ENCODE measurements around the gene CYP3A4. TPM values are rescaled to one million over a fixed set of nuclear protein-coding genes. Genes with fewer than 3 reads are reported as not detected.

CYP3A4 gene
- total and polyA plus RNA-seq, 2 donors from 2014 or later: 0.37 TPM; not detected in 1

DNA sequence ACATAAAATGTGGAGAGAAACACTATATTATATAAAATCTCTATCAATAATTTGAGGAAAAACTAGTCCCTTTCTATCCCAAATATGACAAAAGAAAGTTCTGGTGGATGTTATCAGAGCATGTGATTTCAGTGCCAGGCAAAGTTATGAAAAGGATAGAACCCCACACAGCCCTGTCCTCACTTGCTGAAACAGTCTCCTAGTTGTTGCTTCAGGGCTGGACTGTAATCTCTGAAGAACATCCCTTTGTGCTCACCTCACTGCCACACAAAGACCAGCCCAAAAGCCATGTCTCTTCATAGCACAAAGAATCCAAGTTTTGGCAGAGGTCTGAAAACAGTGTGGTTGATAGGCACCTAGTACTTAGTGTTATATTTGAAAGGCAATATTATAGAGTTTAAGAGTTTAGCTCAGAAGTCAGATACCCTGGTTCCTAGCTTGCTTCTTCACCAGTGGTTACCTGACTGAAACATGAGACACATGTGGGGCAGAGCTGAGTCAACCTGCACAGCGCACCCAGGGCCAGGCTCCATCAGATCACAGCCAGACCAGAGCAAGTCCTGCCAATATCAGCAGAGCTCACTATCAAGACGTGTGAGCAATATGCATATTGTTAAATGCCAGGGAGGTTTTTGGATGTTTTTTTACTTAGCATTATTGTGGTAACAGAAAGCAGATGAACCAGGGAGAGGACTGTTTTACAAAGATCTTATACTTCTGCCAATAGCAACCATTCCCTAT lies 74.0 kb downstream of the CYP3A4 start:
- TF ChIP-seq, protein P1, sequence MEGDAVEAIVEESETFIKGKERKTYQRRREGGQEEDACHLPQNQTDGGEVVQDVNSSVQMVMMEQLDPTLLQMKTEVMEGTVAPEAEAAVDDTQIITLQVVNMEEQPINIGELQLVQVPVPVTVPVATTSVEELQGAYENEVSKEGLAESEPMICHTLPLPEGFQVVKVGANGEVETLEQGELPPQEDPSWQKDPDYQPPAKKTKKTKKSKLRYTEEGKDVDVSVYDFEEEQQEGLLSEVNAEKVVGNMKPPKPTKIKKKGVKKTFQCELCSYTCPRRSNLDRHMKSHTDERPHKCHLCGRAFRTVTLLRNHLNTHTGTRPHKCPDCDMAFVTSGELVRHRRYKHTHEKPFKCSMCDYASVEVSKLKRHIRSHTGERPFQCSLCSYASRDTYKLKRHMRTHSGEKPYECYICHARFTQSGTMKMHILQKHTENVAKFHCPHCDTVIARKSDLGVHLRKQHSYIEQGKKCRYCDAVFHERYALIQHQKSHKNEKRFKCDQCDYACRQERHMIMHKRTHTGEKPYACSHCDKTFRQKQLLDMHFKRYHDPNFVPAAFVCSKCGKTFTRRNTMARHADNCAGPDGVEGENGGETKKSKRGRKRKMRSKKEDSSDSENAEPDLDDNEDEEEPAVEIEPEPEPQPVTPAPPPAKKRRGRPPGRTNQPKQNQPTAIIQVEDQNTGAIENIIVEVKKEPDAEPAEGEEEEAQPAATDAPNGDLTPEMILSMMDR (IDR thresholded peaks at IDR 0.05; ENCODE audit: borderline replicate concordance, extremely low read depth, insufficient read depth): no peak
- intact Hi-C loops (cut with DNase I): no loop called here
- FAIRE-seq (no peak), DNase-seq (no peak)
- Histone ChIP-seq H3K9me3 (ENCODE audit: control insufficient read depth in 2 of 3, insufficient read depth in 1 of 3, low read length in 3 of 3) (peaks cover 0 to 24% (median 4%) of the 10 kb centered on the region in 3 donors), H3K27me3 (ENCODE audit: control insufficient read depth, insufficient read depth, low read length) (no peaks in the 10 kb centered on the region), H3K36me3 (ENCODE audit: control insufficient read depth in 2 of 3, insufficient read depth in 3 of 3, low read length in 3 of 3) (no peaks in the 10 kb centered on the region), H3K4me1 (ENCODE audit: control insufficient read depth in 2 of 3, insufficient read depth in 2 of 3, low read depth in 1 of 3, low read length in 3 of 3) (no peaks in the 10 kb centered on the region), H3K4me3 (ENCODE audit: low read length in 3 of 3) (no peak overlapping the region), H3K9ac (ENCODE audit: low read length in 3 of 3) (no peak overlapping the region), H3K27ac (ENCODE audit: low read depth in 2 of 2, low read length in 2 of 2) (no peak overlapping the region)

DNA sequence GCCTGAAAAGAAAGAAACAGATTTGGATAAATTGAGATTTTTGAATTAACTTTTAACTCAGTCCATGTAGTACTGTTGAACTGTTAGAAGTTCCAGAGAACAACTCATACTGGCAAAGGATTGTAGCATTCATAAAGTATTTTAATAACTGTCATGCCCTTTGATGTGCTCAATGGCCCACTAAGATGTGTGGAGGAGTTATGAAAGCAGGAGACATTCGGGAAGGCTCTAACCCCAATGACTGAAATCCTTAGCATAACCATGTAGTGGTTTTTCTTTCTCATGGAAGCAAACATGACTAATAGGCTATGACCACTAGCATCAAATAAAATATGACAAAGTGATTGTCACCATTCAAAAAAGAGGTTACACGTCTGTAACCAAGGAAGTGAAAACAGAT lies 74.7 kb downstream of the CYP3A4 start:
- H3K4me1 ChIP-seq (ENCODE audit: control insufficient read depth in 2 of 3, insufficient read depth in 2 of 3, low read depth in 1 of 3, low read length in 3 of 3): no peaks in the 10 kb centered on the region
- no peak overlapping the region for H3K27ac ChIP-seq (ENCODE audit: low read depth in 2 of 2, low read length in 2 of 2)
- intact Hi-C loops (cut with DNase I): no loop called here

DNA sequence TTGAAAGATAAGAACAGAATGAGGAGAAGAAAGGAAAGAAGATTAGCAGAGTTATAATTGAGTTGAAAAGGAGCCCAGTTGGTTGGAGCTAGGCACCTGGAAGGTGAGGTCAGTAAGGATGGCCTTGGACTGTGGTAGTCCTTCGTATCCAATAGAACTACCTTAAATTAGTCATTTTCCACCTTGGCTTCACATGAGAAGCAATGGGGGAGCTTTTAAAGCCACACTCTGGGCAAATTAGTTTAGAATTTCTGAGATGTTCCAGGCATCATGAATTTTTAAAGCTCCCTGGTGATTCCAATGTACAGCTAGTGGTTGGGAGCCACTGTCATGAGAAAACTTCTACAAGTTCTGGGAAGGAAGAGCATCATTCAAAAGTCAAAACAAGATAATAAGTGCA lies 76.9 kb downstream of the CYP3A4 start:
- Histone ChIP-seq H3K27me3 (ENCODE audit: control insufficient read depth, insufficient read depth, low read length) (no peaks in the 10 kb centered on the region), H3K9ac (ENCODE audit: low read length in 3 of 3) (no peak overlapping the region), H3K27ac (ENCODE audit: low read depth in 2 of 2, low read length in 2 of 2) (no peak overlapping the region), H3K36me3 (ENCODE audit: control insufficient read depth in 2 of 3, insufficient read depth in 3 of 3, low read length in 3 of 3) (no peaks in the 10 kb centered on the region), H3K4me1 (ENCODE audit: control insufficient read depth in 2 of 3, insufficient read depth in 2 of 3, low read depth in 1 of 3, low read length in 3 of 3) (no peaks in the 10 kb centered on the region), H3K9me3 (ENCODE audit: control insufficient read depth in 2 of 3, insufficient read depth in 1 of 3, low read length in 3 of 3) (peaks cover 0 to 24% (median 4%) of the 10 kb centered on the region in 3 donors), H3K4me3 (ENCODE audit: low read length in 3 of 3) (no peak overlapping the region)
- TF ChIP-seq, protein P1 (IDR thresholded peaks at IDR 0.05; ENCODE audit: borderline replicate concordance, extremely low read depth, insufficient read depth): no peak
- no peak for FAIRE-seq
- intact Hi-C loops (cut with DNase I): no loop called here
- no peak for DNase-seq

More for the DNA sequence above, 74.7 kb downstream of the CYP3A4 start:
- Histone ChIP-seq H3K9ac (ENCODE audit: low read length in 3 of 3) (no peak overlapping the region), H3K4me3 (ENCODE audit: low read length in 3 of 3) (no peak overlapping the region), H3K27me3 (ENCODE audit: control insufficient read depth, insufficient read depth, low read length) (no peaks in the 10 kb centered on the region), H3K36me3 (ENCODE audit: control insufficient read depth in 2 of 3, insufficient read depth in 3 of 3, low read length in 3 of 3) (no peaks in the 10 kb centered on the region), H3K9me3 (ENCODE audit: control insufficient read depth in 2 of 3, insufficient read depth in 1 of 3, low read length in 3 of 3) (peaks cover 0 to 20% (median 4%) of the 10 kb centered on the region in 3 donors)
- TF ChIP-seq, protein P1 (IDR thresholded peaks at IDR 0.05; ENCODE audit: borderline replicate concordance, extremely low read depth, insufficient read depth): no peak
- FAIRE-seq (no peak), DNase-seq (no peak)

Other genes starting within 250 kb of the CYP3A4 start
- gene FAM200A, start 232.1 kb downstream of the CYP3A4 start, total RNA-seq: 6.8 TPM
- gene FAM200A, start 232.1 kb downstream of the CYP3A4 start, polyA plus RNA-seq (ENCODE audit: insufficient read depth, low read depth, low replicate concordance): 6.9 TPM
- gene ZNF655, start 225.5 kb downstream of the CYP3A4 start, total RNA-seq: 66.8 TPM
- gene ZNF655, start 225.5 kb downstream of the CYP3A4 start, polyA plus RNA-seq (ENCODE audit: insufficient read depth, low read depth, low replicate concordance): 30.4 TPM
- gene TMEM225B, start 185.9 kb downstream of the CYP3A4 start, total RNA-seq: 2.6 TPM
- 1.6 TPM for gene TMEM225B, start 185.9 kb downstream of the CYP3A4 start, polyA plus RNA-seq (ENCODE audit: insufficient read depth, low read depth, low replicate concordance)
- gene ZSCAN25, start 167.2 kb downstream of the CYP3A4 start, total RNA-seq: 20.4 TPM
- 4.7 TPM for gene ZSCAN25, start 167.2 kb downstream of the CYP3A4 start, polyA plus RNA-seq (ENCODE audit: insufficient read depth, low read depth, low replicate concordance)
- gene CYP3A5, start 104.2 kb downstream of the CYP3A4 start, total RNA-seq: 13.5 TPM
- 7.6 TPM for gene CYP3A5, start 104.2 kb downstream of the CYP3A4 start, polyA plus RNA-seq (ENCODE audit: insufficient read depth, low read depth, low replicate concordance)
- gene CYP3A7, start 49.0 kb downstream of the CYP3A4 start, total RNA-seq: not detected
- 0.69 TPM for gene CYP3A7, start 49.0 kb downstream of the CYP3A4 start, polyA plus RNA-seq (ENCODE audit: insufficient read depth, low read depth, low replicate concordance)
- gene CYP3A43, start 43.8 kb upstream of the CYP3A4 start, total RNA-seq: 0.16 TPM
- not detected for gene CYP3A43, start 43.8 kb upstream of the CYP3A4 start, polyA plus RNA-seq (ENCODE audit: insufficient read depth, low read depth, low replicate concordance)
- not detected for gene OR2AE1, start 92.8 kb upstream of the CYP3A4 start, total RNA-seq
- not detected for gene OR2AE1, start 92.8 kb upstream of the CYP3A4 start, polyA plus RNA-seq (ENCODE audit: insufficient read depth, low read depth, low replicate concordance)
- gene TRIM4, start 135.3 kb upstream of the CYP3A4 start, total RNA-seq: 30.9 TPM
- 15.4 TPM for gene TRIM4, start 135.3 kb upstream of the CYP3A4 start, polyA plus RNA-seq (ENCODE audit: insufficient read depth, low read depth, low replicate concordance)
- not detected for gene GJC3, start 145.4 kb upstream of the CYP3A4 start, total RNA-seq
- 0.73 TPM for gene GJC3, start 145.4 kb upstream of the CYP3A4 start, polyA plus RNA-seq (ENCODE audit: insufficient read depth, low read depth, low replicate concordance)
- 10.0 TPM for gene AZGP1, start 191.8 kb upstream of the CYP3A4 start, total RNA-seq
- gene AZGP1, start 191.8 kb upstream of the CYP3A4 start, polyA plus RNA-seq (ENCODE audit: insufficient read depth, low read depth, low replicate concordance): 198 TPM
- gene ZKSCAN1, start 231.4 kb upstream of the CYP3A4 start, total RNA-seq: 76.6 TPM
- 7.7 TPM for gene ZKSCAN1, start 231.4 kb upstream of the CYP3A4 start, polyA plus RNA-seq (ENCODE audit: insufficient read depth, low read depth, low replicate concordance)